ENCODE measurements around the gene MTUS2.

MTUS2 gene

DNA sequence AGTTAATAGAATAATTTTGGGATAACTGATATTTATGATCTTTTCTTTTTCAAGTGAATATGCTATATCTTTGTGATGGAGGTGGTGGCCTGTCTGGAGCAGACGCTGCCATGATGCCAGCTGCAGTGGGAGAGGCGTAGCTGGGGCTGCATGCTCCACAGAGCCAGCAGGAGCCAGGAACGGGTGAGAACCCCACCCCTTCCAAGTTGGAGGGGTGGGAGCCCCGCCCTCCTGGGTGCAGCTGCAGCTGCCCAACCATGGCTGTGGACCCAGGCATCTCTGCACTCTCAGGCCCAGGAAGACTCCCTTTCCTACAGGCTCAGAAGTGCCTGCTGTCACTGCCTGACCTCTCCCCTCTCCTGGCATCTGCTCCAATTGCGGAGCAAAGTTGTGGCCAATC lies 402.3 kb downstream of the MTUS2 start:
- DNase-seq = no peak
- TF ChIP-seq POLR2A (IDR thresholded peaks at IDR 0.05; ENCODE audit: low read length) (no peak), GATA1 (IDR thresholded peaks at IDR 0.05; ENCODE audit: low read depth, low read length) (no peak)

DNA sequence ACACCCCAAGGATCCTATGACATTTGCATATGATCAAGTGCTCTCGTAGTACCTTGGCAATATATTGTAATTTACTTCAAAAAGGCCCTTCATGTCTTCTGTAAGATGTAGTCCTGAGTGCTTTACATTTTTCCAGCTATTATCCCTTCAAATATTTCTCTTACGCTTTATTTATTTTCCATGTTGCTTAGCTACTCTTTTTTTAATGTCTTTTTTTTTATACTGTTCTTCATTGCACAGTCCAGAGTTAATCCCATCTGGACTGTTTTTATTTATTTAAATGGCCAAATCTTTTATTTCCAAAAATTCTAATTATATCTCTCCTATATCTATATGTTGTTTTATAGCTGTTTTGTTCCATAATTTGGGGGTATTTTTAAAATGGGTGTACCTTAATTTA lies 404.1 kb downstream of the MTUS2 start:
- no peak for DNase-seq
- TF ChIP-seq POLR2A (IDR thresholded peaks at IDR 0.05; ENCODE audit: low read length) (no peak), GATA1 (IDR thresholded peaks at IDR 0.05; ENCODE audit: low read depth, low read length) (no peak)

DNA sequence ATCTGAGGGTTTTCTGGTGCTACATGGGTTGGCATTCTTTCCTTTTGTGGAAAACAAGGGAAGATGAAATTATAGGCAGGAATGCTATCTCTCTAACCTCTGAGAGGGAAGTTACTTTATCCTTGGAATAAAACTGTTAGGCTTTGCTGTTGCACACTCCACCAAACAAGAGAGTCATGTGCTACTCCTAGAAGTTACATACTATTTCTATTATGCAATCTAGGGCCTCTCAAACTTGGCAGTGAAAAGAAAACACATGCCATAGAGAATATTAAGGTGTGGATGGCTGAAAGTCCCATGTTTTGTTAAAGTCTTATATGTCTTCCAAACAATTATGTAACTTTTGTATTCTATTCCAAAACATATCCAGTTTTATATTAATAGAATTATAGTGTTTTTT lies 407.4 kb downstream of the MTUS2 start:
- TF ChIP-seq GATA1 (IDR thresholded peaks at IDR 0.05; ENCODE audit: low read depth, low read length) (no peak), POLR2A (IDR thresholded peaks at IDR 0.05; ENCODE audit: low read length) (no peak)
- no peak for DNase-seq

- TF ChIP-seq POLR2A (IDR thresholded peaks at IDR 0.05; ENCODE audit: low read length) (no peak), GATA1 (IDR thresholded peaks at IDR 0.05; ENCODE audit: low read depth, low read length) (no peak)
- no peak for DNase-seq
Observed at GRCh38 chr13:29230299-29230845, 410.2 kb downstream of the MTUS2 start.

DNA sequence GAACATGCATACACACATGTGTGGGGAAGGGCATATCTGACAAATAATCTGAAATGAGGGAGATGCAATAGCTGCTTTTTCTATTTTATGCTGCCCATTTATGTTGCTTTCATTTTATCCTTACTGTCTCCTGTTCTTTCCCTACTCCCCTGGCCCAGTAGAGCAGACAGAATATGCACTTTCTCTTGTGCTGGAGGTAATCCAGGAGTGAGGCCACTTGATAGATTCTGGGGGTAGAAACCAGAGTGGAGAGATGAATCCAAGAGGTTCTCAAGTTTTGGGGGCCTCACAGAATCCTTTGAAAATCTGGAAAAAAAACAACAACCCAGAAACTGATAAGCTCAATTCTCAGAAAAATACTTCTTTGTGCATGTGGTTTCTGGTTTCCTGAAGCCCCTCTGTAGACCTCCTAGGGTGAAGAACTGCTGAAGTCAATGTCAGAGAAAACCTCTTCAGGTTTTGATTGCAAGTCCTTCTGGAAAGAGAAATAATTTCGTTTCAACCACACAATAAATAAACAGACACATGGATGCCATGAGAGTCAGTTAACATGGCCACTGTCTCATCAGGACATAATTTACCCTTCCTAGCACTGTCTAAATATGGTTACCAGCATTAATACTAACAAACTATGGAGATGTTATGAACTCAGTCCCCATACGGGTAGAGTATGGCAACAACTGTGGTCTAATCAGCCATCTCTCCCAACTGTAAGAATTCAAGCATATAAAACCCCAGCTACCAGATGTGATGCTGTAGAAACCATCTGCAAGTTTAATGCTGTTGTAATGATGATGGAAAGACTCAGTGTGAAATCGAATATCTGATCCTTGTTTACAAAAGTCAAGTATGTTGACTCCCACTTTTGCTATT lies 419.8 kb downstream of the MTUS2 start:
- DNase-seq = no peak

DNA sequence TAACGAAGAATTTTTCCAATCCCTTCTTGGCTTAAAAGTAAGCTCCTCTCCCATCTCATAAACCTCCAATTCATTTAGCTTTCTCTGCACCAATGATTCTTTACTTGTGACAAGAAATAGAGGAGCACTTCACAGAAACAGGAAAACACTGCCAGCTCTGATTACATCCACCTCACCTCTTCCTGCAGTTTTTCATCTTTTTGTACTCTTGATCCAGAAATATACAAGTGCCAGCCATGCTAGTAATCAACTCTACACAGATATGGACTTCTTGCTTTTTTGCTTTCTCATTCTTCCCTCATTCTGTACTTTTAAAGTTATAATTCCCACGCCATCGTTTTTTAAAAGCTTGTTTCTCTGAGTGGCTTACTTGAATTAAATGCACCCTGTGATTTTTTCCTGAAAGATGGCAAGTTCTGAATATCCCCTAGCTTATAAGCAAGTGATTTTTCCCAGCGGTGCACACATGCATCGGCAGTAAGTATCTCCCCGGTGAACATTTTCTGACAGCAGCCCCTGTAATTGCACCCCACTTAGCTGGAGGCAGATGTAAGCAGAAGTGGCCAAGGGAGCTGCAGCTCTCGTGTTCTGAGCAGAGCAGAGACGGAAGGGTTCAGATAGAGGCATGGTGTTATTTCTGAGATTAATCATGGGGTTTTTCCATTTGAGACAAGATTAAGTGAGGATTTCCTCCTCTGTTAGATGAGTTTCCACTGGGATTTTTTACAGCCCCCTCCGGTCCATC lies 434.7 kb downstream of the MTUS2 start:
- TF ChIP-seq GATA1 (IDR thresholded peaks at IDR 0.05; ENCODE audit: low read depth, low read length) (no peak), POLR2A (IDR thresholded peaks at IDR 0.05; ENCODE audit: low read length) (no peak)
- no peak for DNase-seq

More for the DNA sequence above, 419.8 kb downstream of the MTUS2 start:
- TF ChIP-seq POLR2A (IDR thresholded peaks at IDR 0.05; ENCODE audit: low read length) (no peak), GATA1 (IDR thresholded peaks at IDR 0.05; ENCODE audit: low read depth, low read length) (no peak)

DNA sequence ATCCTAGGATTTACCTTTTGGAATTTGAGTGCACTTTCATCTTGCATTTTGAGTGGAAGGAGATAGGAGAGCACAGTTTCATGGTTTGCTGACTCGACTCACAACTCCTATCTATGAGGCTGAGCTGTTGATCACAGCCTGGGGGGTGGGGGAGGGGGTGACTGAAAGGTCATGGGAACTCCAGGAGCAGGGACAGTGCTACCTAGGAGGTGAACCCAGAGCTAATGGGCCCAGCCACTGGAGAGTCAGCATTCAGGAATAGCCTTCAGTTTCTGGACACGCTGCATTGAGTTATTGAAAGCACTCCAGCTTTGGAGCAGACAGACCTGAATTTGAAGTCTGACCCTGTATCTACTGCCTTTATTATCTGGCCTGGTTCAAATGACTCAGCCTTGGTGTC lies 435.4 kb downstream of the MTUS2 start:
- TF ChIP-seq GATA1 (IDR thresholded peaks at IDR 0.05; ENCODE audit: low read depth, low read length) = no peak
- TF ChIP-seq POLR2A (IDR thresholded peaks at IDR 0.05; ENCODE audit: low read length) = no peak
- no peak for DNase-seq

DNA sequence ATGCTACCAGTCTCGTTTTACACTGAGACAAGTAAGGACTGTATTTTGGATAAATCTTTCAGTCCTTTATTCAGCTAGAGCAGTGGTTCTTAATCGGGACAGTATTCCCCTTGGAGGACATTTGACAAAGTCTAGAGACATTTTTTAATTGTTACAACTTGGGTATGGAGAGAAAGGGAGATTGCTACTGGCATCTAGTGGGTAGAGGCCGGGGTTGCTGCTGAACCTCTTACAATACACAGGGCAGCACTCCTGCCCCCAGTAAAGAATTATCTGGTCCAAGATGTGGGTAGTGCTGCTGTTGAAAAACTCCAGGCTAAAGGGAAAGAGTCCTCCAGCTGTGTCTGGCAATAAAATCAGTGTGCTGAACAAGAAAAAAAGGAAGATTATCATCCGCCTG lies 440.5 kb downstream of the MTUS2 start:
- TF ChIP-seq GATA1 (IDR thresholded peaks at IDR 0.05; ENCODE audit: low read depth, low read length) (no peak), POLR2A (IDR thresholded peaks at IDR 0.05; ENCODE audit: low read length) (no peak)
- DNase-seq = no peak

DNA sequence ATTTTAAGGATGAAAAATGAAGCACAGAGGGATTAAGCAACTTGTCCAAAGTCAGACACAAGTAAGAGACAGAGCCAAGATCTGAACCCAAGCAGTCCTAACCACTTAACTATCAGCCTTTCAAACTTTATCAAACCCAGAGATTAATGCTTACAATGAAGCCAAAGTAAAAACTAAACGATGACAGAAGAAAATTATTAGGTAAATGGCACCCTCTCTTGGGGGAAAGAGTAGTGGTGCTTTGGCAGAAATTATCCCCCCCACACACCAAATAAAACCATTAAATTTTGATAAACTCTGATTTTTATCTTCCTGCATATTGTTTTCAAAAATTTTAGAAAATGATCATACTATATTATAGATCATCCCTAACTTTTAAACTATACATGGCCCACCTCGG lies 446.1 kb downstream of the MTUS2 start:
- DNase-seq = no peak
- TF ChIP-seq GATA1 (IDR thresholded peaks at IDR 0.05; ENCODE audit: low read depth, low read length) (no peak), POLR2A (IDR thresholded peaks at IDR 0.05; ENCODE audit: low read length) (no peak)

- DNase-seq = no peak
- TF ChIP-seq GATA1 (IDR thresholded peaks at IDR 0.05; ENCODE audit: low read depth, low read length) = no peak
- no peak for TF ChIP-seq POLR2A (IDR thresholded peaks at IDR 0.05; ENCODE audit: low read length)
Observed at GRCh38 chr13:29266756-29267733, 446.9 kb downstream of the MTUS2 start.

- TF ChIP-seq POLR2A (IDR thresholded peaks at IDR 0.05; ENCODE audit: low read length) = no peak
- TF ChIP-seq GATA1 (IDR thresholded peaks at IDR 0.05; ENCODE audit: low read depth, low read length) = no peak
- DNase-seq = no peak
Observed at GRCh38 chr13:29270271-29270985, 450.3 kb downstream of the MTUS2 start.

GRCh38 chr13:29271606-29272005 lies 451.5 kb downstream of the MTUS2 start:
- TF ChIP-seq GATA1 (IDR thresholded peaks at IDR 0.05; ENCODE audit: low read depth, low read length) = no peak
- no peak for TF ChIP-seq POLR2A (IDR thresholded peaks at IDR 0.05; ENCODE audit: low read length)

More at GRCh38 chr13:29271606-29272005, 451.5 kb downstream of the MTUS2 start:
- no peak for DNase-seq

Data from erythroblast (primary cell).